Body of pancreas (tissue), 4 donors: Measurements from ENCODE around the gene LDB2. TPM values are rescaled to one million over a fixed set of nuclear protein-coding genes. Genes with fewer than 3 reads are reported as not detected.

Experiments used
- ATAC-seq: fragments of 150-250 bp; one replicate; pipeline ENCODE4 v1.9.1; 2016
- DNase-seq, 4 donors: peaks; one replicate each; pipeline ENCODE4 v3.0.0-alpha.2; 2019
- H3K27ac ChIP-seq, 4 donors: fragments of 200-600 bp; sonication (generic); 1 replicate in 3 of 4; 2 replicates in 1 of 4; pipeline versions ENCODE4 v1.5.1 to v1.6.1; 2016 to 2019; ENCODE audit warnings: mild to moderate bottlenecking in 1 of 4, mixed read lengths in 1 of 4, moderate library complexity in 1 of 4
- H3K27me3 ChIP-seq, 2 donors: fragments of 200-600 bp; sonication (generic); one replicate each; pipeline ENCODE4 v1.6.0; 2016; ENCODE audit warnings: mild to moderate bottlenecking in 1 of 2
- H3K36me3 ChIP-seq, 2 donors: fragments of 200-600 bp; sonication (generic); replicated peaks in 1 of 2; 2 replicates each; pipeline ENCODE4 v1.5.1; 2016; ENCODE audit warnings: low read depth in 2 of 2; ENCODE audit not compliant: insufficient read depth in 1 of 2
- H3K4me1 ChIP-seq: fragments of 200-600 bp; sonication (generic); one replicate; pipeline ENCODE4 v1.6.0; 2016
- H3K4me3 ChIP-seq, 2 donors: fragments of 200-600 bp; sonication (generic); 1 replicate in 1 of 2; 2 replicates in 1 of 2; pipeline ENCODE4 v1.5.1; 2016 to 2019
- H3K9me3 ChIP-seq, 3 donors: fragments of 200-600 bp; sonication (generic); 1 replicate in 2 of 3; 2 replicates in 1 of 3; pipeline ENCODE4 v1.5.1; 2016
- POLR2A ChIP-seq, 3 donors: fragments of 450-650 bp; IDR thresholded peaks; one replicate each; pipeline ENCODE4 v1.6.1; 2016; ENCODE audit warnings: antibody characterized with exemption in 3 of 3, mild to moderate bottlenecking in 2 of 3
- WGBS, 2 donors: methylation state at CpG; one replicate each; pipeline ENCODE4 v1.1.5; 2017; 5-methylcytosine and 5-hydroxymethylcytosine counted together
- intact Hi-C: fragments of 100-400 bp; cut with DNase I; formaldehyde crosslinking; loops from one replicate; pipeline ENCODE4 v1.15.1; 2023
- total RNA-seq, 2 donors: library from RNA; depleted of rRNA; stranded (reverse); fragments of >200 nt; gene quantifications; one replicate each; pipeline ENCODE4 v1.1.0, GENCODE V29; 2016
- TF ChIP-seq, protein P1 (sequence below), 7 experiments: fragments of 450-650 bp in 4 of 7; fragments of 200-600 bp in 3 of 7; sonication (generic) in 3 of 7; IDR thresholded peaks; one replicate each; pipeline ENCODE4 v1.5.1; 2016 to 2019; ENCODE audit warnings: antibody characterized with exemption in 7 of 7

Gene LDB2
- total RNA-seq, 2 donors from 2014 or later: 14.8 to 16.5 TPM

DNA sequence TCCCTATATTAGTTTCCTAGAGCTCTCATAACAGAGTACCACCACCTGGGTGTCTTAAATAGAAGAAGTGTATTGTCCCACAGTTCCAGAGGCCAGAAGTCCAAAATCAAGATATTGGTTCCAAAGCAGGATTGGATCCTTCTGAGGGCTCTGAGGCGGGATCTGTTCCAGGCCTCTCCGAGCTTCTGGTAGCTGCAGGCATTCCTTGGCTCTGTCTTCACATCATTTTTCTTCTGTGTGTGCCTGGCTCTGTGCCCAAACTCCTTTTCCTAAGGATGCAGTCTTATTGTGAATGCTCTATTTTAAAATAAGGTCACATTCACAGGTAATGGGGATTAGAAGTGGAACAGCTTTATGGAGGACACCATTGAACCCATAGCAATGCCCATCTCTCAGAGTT is 418.4 kb downstream of the LDB2 start:
- Histone ChIP-seq H3K9me3 (no peaks in the 10 kb centered on the region), H3K36me3 (no peaks in the 10 kb centered on the region), H3K4me3 (no peak overlapping the region), H3K27me3 (no peaks in the 10 kb centered on the region), H3K27ac (no peak overlapping the region), H3K4me1 (no peaks in the 10 kb centered on the region)
- DNase-seq (no peak), ATAC-seq (no peak)
- TF ChIP-seq, protein P1, sequence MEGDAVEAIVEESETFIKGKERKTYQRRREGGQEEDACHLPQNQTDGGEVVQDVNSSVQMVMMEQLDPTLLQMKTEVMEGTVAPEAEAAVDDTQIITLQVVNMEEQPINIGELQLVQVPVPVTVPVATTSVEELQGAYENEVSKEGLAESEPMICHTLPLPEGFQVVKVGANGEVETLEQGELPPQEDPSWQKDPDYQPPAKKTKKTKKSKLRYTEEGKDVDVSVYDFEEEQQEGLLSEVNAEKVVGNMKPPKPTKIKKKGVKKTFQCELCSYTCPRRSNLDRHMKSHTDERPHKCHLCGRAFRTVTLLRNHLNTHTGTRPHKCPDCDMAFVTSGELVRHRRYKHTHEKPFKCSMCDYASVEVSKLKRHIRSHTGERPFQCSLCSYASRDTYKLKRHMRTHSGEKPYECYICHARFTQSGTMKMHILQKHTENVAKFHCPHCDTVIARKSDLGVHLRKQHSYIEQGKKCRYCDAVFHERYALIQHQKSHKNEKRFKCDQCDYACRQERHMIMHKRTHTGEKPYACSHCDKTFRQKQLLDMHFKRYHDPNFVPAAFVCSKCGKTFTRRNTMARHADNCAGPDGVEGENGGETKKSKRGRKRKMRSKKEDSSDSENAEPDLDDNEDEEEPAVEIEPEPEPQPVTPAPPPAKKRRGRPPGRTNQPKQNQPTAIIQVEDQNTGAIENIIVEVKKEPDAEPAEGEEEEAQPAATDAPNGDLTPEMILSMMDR (IDR thresholded peaks at IDR 0.05): no peak
- no peak for TF ChIP-seq POLR2A (IDR thresholded peaks at IDR 0.05)
- WGBS, 2 donors: 63 to 82% methylated on average over 2 of the region's 2 CpGs
- intact Hi-C loops: no loop called here

DNA sequence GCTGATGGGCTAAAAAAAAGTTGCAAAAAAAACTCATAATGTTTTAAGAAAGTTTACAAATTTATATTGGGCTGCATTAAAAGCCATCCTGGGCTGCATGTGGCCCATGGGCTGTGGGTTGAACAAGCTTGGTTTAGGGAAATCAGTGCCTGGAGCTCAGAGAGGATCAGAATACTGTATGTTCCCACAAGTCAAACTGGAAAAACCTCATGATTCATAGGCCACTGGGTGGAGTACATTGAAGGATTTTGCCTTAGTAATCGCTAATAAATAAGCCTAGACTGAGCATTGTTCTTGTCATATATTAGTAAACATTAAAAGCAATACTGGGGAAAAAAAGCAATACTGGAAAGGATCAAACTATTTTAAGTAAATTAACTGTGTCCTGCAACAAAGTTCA is 425.9 kb downstream of the LDB2 start:
- Histone ChIP-seq H3K27me3 (no peaks in the 10 kb centered on the region), H3K4me3 (no peak overlapping the region), H3K36me3 (no peaks in the 10 kb centered on the region), H3K27ac (no peak overlapping the region), H3K9me3 (no peaks in the 10 kb centered on the region), H3K4me1 (no peaks in the 10 kb centered on the region)
- intact Hi-C loops: no loop called here
- 82 to 96% methylated on average over 1 of the region's 1 CpG for WGBS, 2 donors
- DNase-seq: no peak
- TF ChIP-seq POLR2A (IDR thresholded peaks at IDR 0.05): no peak
- TF ChIP-seq, protein P1 (IDR thresholded peaks at IDR 0.05): no peak
- no peak for ATAC-seq

DNA sequence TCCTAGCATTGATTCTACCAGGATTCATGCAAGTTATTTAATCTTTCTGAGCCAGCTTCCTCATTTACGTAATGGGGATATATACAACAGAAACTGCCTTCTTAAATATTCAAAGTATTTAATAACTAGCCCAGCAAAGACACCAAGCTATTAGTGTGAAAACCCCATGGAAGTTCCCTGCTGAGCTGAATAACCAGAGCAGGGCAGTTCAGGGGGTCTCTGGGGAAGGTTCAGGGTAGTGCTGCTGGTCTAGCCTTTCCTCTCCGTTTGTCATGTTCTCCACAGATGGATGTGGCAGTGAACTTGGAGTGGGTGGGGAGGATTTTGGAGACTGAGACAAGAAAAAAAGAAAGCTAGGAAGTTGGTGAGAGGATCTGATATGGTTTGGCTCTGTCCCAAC is 431.4 kb downstream of the LDB2 start:
- no peak for DNase-seq
- H3K4me1 ChIP-seq: no peaks in the 10 kb centered on the region
- WGBS, 2 donors: 72% methylated on average over 2 of the region's 2 CpGs
- no peaks in the 10 kb centered on the region for H3K27me3 ChIP-seq
- H3K27ac ChIP-seq: no peak overlapping the region
- intact Hi-C loops: no loop called here
- no peak overlapping the region for H3K4me3 ChIP-seq
- TF ChIP-seq, protein P1 (IDR thresholded peaks at IDR 0.05): no peak
- no peak for TF ChIP-seq POLR2A (IDR thresholded peaks at IDR 0.05)
- ATAC-seq: no peak
- H3K9me3 ChIP-seq: no peaks in the 10 kb centered on the region
- H3K36me3 ChIP-seq: no peaks in the 10 kb centered on the region

DNA sequence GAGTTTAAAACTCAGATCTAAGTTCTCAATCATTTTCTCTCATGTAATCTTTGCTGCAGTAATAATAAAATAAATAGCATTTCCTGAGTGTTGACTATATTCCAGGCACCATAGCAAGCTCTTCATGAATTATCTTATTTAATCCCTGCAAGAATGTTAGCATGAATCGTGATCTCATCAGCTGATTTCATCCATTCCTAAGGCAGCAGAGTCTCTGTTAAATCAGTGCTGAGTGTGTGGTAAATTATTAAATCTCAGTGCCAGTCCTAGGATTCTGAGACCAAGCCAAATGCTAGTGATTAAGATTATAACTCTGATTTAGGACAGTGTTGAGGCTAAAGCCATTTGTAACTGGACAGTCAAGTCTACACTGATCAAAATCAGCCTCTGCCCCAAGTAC is 431.9 kb downstream of the LDB2 start:
- TF ChIP-seq, protein P1 (IDR thresholded peaks at IDR 0.05): no peak
- no peak for TF ChIP-seq POLR2A (IDR thresholded peaks at IDR 0.05)
- DNase-seq: no peak
- H3K9me3 ChIP-seq: no peaks in the 10 kb centered on the region
- no peak overlapping the region for H3K4me3 ChIP-seq
- 40 to 58% methylated on average over 1 of the region's 1 CpG for WGBS, 2 donors
- intact Hi-C loops: no loop called here
- no peak for ATAC-seq
- H3K36me3 ChIP-seq: no peaks in the 10 kb centered on the region
- H3K27me3 ChIP-seq: no peaks in the 10 kb centered on the region
- H3K27ac ChIP-seq: no peak overlapping the region
- no peaks in the 10 kb centered on the region for H3K4me1 ChIP-seq

DNA sequence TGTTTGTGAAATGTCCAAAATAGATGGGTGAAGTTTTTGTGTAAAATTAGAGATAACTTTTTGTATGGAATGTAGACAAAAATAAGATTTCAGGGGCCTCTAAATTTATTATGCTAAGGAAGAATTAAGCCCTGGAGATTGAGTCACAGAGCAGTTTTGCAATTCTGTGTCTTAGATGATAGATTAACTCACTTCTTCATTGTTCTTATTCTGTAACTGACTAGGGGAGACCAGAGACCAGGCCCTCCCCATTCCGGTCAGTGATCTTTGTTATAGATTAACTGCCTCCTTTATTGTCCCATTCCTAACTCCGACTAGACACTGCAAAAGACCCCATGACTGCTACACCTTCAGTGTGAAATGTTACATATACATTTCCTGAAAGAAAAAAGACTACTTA is 433.8 kb downstream of the LDB2 start:
- 54 to 55% methylated on average over 2 of the region's 2 CpGs for WGBS, 2 donors
- no peaks in the 10 kb centered on the region for H3K27me3 ChIP-seq
- no peak overlapping the region for H3K4me3 ChIP-seq
- DNase-seq: no peak
- ATAC-seq: no peak
- no peaks in the 10 kb centered on the region for H3K4me1 ChIP-seq
- intact Hi-C loops: no loop called here
- TF ChIP-seq, protein P1 (IDR thresholded peaks at IDR 0.05): no peak
- TF ChIP-seq POLR2A (IDR thresholded peaks at IDR 0.05): no peak
- H3K9me3 ChIP-seq: no peaks in the 10 kb centered on the region
- no peak overlapping the region for H3K27ac ChIP-seq
- H3K36me3 ChIP-seq: no peaks in the 10 kb centered on the region
